GM18861 (cell line): Measurements from ENCODE around the gene CYP26C1.

ENCODE experiments used
- ATAC-seq: cut with Tn5 transposase; IDR thresholded peaks from one replicate; pipeline ENCODE4 v1.9.1; 2021; ENCODE audit not compliant: unreplicated experiment

CYP26C1 gene

DNA sequence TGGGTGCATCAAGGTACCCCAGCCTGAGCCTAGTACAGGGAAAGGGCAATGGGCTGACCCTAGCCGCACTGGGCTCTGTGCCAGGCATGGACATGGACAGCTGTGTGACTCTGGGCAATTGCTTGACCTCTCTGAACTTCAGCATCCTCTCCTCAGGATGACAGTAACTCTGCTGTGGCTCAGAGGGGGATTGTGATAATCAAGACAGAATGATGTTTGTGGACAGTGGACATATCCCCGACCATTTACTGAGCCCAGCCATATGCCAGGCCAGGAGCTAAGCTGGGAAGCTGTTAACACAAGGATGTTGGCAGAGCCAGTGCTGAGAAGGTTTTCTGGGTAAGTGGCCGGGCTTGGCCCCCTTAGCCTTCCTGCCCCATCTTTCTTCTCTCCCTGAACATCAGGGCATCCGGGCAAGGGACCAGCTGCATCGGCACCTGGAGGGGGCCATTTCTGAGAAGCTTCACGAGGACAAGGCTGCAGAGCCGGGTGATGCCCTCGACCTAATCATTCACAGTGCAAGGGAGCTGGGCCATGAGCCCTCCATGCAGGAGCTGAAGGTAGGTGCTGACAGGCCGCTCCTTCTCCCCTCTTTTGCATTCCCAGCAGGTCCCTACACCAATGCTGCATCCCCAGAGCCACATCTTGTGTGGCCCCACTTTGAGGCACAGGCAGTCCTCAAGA, 3.5 kb downstream of the CYP26C1 start:
- ATAC-seq = no peak

DNA sequence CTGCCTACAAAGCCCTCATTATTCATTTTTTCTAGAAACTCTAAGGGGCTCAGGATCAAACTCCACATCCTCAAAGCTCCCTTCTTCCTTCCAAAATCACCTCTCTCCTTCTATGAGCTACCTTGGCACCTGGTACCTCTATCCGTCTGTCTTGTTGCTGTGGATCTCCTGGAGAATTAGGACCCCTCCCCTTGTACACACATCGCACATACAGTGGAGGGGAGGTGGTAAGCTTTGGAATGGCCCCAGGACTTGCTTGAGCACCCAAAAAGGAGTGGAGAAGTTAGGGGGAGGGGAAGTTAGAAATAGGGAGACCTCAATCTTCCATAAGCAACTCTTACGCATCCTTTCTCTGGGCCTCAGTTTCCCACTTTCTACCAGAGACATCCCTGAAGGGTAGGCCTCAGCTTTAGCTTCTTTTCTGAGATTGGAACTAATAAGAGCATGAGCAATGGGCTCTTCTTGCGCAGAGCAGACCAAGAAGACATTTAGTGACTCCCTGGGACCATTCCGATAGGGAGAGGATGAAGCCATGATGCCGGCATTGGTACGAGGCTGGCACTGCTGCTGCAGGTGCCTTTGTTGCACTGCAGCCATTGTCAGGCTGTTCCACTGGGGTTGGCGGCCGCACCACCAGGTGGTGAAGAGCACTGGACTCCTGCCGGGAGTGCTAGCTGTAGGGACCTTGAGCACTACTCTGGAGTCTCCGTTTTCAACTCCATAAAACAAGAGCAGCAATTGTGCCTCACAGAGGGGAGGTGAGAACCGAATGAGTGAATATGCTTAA, 4.5 kb downstream of the CYP26C1 start:
- no peak for ATAC-seq

DNA sequence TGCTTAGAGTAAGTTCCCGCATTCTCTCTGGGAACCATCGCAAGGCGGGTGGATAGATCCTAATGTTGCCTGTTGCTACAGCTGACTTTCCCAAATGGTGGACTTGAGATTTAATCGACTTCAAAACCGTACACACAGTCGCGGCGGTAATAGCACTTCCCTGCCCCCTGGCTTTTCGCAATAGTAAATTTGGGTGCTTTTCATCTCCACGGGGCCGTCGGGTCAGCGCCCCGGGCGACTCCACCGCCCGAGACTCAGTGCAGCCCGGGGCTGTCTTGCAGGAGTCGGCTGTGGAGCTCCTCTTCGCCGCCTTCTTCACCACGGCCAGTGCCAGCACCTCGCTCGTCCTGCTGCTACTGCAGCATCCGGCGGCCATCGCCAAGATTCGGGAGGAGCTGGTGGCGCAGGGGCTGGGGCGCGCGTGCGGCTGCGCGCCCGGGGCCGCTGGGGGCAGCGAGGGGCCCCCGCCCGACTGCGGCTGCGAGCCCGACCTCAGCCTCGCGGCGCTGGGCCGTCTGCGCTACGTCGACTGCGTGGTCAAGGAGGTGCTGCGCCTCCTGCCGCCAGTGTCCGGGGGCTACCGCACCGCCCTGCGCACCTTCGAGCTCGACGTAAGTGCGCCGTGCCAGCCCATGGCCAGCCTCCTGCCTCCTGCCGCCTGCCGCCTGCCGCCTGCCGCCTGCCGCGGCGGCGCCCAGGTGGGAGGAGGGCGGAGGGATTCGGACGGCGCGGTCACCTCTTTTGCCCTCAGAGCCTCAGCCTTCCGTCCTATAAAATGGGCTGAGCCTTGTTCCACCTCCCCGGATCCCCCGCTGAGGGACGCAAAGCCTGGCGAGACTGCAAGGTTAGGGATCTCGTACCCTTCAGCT, 5.3 kb downstream of the CYP26C1 start:
- no peak for ATAC-seq

DNA sequence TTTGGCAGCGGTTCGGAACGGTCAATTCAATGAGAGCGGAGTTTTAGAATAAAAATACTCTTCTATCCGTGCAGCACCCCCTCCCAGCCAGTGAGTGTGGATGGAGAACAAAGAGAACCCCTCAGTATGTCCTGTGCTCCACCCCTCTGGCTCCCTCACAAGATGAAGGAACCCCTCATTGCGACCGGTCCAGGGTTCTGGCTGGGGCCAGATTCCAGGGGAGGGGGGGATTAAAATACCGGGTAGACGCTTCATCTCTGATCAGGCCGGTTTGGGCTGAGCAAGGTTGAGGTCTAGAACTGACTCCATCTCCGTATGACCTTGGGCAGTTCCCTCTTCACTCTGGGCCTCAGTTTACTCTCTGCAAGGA, 5.9 kb downstream of the CYP26C1 start:
- ATAC-seq = no peak

DNA sequence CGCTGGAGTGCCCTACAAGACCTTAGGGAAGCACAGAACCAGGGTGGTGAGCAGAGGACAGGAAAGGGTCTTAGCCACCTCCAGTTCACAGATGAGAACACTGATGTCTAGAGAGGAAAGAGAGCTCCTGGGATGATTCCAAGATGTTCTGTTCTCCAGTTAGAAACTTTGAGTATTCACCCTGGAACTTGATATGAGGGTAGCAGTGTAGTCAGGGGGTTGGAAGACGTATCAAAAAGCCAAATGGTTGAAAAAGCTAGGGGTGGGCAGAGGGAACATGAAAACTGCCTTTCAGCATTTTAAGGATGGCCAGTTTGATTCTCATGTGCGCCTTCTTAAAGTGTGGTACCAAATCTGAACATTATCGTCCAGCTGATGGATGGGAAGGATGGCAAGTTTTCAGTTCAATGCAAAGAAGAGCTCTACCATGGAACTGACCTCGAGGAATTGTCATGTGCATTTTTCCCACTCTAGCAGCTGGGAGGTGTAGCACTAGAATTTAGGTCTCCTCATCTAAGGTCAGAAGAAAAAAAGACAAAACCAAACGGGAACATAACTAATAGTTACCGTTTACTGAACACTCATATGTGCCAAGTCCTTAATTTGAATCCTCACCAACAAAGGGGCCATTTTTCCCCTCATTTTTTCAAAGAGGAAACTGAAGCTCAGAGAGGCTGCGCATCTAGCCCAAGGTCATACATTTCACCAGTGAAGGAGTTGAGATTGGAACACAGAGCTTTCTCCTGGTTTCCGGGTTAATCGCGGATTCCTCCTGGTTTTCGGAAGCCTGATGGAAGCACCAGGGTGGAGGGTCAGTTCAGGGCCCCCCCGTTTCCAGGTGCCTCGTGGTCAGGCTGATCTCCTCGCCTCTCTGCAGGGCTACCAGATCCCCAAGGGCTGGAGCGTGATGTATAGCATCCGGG, 7.1 kb downstream of the CYP26C1 start:
- no peak for ATAC-seq

DNA sequence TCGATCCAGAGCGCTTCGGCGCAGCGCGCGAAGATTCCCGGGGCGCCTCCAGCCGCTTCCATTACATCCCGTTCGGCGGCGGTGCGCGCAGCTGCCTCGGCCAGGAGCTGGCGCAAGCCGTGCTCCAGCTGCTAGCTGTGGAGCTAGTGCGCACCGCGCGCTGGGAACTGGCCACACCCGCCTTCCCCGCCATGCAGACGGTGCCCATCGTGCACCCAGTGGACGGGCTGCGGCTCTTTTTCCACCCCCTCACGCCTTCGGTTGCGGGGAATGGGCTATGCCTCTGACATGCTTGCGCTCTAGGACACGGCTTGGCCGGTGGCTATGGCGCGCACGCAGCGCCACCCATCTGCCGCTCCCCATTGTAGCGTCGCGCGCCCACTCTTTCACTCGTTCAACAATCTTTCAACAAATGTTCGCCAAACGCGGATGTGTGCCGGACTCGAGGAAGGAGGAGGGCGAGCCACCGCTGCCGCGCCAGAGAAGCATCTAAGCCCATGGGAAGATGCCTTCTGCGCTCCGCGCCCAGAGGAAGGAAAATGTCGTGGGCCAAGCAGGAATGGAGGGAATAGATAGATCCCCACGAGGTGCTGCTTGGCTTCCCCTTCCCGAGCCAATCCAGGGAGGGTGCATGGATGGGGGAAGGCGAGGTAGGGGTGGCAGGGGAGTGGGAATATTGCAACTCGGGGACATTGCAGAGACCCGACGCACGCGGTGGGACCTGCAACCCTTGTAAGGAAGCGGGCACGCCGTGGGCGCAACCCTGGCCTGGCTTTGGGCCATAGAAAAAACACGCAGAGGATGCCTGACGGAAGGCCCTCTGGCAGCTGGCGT, 8.0 kb downstream of the CYP26C1 start:
- no peak for ATAC-seq

DNA sequence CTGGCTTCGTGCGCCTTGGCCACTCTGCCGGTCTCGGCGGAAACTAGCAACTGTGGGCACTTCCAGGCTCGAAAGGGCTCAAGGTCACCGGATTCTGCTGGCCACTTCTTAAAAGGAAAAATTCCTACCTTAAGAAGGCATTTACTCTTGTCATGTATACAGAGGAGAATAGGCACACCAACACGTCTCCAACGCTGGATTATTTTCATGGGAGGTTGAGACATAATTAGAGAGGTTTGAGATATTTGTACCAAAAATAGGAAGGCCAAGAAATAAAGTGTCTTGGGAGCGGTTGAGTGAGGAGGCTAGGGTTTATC, 8.6 kb downstream of the CYP26C1 start:
- no peak for ATAC-seq

DNA sequence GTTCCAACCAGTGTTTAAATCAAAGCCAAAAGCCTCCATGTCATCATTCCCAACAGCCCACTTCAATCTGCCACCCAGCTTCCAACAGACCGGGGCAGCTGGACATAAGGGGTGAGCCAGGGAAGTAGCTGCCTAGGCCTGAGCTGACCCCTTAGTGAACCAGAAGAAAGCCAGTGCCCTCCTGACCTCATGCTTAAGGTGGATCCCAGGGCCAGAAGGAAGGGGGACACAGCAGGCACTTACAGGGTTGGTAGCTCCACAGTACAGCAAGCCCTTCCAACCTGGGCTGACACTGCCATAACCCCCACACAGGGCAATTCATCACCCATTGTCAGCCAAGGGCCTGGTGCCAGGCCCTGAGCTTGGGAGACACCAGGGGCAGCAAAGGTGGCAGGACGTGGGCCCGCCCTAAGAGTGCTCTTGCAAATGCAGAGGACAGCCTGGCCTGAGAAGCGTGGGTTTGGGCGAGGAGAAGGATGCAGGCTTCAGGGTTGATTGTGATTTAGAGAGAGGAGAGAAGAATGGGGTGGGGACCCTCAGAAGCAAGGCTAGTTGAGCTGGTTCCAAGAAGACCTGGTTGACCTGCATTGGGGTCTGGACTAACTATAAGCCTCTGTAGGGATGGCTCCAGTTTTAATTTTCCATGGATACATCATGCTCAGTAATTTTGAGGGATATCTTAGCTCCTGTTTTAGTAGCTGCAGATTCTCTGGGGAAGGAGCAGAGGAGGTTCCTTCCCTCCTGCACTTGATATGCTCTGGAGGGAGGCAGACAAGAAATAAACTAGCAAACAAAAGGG, 10.0 kb downstream of the CYP26C1 start:
- no peak for ATAC-seq

DNA sequence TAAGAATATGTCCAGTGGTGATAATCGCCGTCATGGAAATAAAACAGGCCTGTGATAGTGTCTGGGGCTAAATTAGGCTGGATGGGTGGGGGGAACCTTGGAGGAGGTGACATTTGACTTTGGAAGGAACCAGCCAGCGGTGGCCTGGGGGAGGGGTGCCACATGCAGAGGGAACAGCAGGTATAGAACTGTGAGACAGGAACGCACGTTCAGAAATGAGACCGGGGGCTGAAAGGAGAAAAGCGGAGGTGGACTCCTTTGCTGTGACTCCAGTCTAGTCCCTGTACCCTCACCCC, 10.5 kb downstream of the CYP26C1 start:
- no peak for ATAC-seq

DNA sequence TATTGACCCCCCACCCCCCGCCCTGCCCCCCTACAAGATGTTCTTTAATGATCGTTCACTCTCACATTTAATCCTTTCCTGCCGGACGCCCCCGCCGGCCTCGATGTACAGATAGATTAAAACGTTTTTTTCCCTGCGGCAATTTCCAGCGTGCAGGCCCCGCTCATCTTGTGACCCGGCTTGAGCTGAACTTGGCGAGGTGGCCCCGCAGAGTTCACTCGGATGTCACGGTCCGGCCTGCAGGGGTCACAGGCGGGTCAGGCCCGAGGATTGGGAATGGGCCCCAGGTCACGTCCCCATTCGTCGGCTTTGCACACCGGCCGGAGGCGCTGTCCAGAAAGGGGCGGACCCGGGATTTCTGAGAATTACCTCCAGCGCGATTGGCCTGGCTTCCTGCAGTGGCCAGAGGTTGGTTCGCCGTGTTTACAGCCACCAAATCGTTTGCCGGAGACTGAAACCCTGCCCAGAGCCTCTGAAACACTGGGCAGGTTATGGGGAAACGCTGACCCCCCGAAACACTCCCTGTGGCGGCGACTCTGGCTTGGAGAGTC, 11.2 kb downstream of the CYP26C1 start:
- no peak for ATAC-seq

DNA sequence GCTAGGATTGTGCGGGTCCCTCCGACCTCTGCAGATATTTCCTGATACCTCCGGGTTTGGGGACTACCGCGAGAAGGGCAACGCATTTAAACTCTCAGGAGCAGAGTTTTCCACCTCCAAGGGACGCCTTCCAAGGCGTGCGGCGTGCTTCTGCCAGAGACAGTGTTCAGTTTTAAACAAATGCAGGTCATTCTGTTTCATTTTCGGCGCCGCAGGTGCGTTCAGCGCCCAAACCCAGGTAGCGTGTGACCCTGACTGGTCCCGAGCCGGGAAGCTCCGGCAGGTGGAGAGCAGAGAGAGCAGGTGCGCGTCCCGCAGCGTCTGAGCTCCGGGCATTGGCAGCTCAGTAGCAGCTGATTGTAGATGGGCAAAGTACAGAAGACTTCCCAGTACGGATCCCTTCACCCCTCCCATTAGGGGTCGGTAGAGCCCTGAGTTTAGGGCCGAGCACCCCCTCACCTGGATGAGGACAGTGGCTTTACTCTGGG, 11.7 kb downstream of the CYP26C1 start:
- no peak for ATAC-seq

DNA sequence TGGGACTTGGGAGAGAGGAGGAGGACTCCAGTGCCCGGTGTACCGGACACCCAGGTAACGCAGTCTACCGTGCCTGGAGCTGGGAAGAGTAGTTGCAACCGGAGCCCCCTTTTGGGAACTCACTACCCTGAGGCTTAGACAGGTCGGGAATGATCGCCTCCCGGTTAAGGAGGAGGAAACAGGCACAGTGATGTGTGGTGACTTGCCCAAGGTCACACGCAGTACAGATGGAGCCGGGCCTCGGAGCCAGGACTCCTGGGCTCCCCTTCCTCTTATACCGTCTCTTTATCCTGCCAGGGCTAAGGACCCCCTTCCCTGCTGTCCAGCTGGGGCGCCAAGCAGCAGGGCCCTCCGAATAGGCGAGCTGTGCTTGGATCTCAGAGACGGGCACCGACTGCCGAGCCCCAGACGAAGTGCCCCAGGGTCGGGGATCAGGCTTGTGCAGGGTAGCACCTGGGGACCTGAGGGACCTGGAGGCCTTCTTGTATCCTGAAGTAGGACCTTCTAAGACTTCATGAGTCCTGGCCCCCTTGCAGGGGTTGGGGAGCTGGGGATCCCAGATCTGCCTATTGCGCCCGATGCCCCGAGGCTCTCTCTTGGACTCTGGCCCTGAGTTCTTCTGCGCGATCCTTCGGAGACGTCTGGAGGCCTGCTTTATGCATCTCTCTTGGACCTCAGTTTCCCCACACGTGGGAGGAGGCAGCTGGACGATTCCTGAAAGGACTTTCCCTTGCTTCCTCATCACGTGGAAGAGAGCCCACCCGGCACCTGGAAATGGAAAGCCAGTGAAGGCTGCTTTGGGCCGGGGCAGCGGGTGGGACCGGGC, 12.3 kb downstream of the CYP26C1 start:
- no peak for ATAC-seq

DNA sequence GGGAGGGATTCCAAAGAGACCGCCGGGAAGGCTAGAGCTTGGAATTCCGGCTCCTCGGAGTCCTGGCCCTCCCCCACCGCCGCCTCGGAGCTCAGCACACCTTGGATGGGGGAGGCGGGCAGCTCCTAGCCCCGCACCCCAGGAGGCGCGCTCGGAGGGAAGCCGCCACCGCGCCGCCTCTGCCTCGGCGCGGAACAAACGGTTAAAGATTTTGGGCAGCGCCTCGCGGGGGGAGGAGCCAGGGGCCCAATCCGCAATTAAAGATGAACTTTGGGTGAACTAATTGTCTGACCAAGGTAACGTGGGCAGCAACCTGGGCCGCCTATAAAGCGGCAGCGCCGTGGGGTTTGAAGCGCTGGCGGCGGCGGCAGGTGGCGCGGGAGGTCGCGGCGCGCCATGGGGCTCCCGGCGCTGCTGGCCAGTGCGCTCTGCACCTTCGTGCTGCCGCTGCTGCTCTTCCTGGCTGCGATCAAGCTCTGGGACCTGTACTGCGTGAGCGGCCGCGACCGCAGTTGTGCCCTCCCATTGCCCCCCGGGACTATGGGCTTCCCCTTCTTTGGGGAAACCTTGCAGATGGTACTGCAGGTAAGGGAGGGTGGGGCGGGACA, 13.0 kb downstream of the CYP26C1 start, which contains the start of gene CYP26A1:
Gene CYP26A1 (plus strand): TSS at position 355 of the 608 bp plus-strand sequence. CDS start 42 bp downstream, at position 397.
- no peak for ATAC-seq

DNA sequence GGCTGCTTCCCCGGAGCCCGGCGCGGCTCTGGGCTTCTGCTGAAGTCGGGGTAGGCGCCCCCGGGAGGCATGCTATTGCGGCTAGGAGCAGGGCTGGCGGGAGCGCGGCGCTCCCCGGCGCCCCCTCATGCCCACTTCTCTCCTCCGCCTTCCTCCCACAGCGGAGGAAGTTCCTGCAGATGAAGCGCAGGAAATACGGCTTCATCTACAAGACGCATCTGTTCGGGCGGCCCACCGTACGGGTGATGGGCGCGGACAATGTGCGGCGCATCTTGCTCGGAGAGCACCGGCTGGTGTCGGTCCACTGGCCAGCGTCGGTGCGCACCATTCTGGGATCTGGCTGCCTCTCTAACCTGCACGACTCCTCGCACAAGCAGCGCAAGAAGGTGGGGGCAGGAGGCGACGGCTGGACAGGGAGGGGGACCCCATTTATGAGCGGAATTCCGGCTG, 13.6 kb downstream of the CYP26C1 start:
- ATAC-seq = no peak

DNA sequence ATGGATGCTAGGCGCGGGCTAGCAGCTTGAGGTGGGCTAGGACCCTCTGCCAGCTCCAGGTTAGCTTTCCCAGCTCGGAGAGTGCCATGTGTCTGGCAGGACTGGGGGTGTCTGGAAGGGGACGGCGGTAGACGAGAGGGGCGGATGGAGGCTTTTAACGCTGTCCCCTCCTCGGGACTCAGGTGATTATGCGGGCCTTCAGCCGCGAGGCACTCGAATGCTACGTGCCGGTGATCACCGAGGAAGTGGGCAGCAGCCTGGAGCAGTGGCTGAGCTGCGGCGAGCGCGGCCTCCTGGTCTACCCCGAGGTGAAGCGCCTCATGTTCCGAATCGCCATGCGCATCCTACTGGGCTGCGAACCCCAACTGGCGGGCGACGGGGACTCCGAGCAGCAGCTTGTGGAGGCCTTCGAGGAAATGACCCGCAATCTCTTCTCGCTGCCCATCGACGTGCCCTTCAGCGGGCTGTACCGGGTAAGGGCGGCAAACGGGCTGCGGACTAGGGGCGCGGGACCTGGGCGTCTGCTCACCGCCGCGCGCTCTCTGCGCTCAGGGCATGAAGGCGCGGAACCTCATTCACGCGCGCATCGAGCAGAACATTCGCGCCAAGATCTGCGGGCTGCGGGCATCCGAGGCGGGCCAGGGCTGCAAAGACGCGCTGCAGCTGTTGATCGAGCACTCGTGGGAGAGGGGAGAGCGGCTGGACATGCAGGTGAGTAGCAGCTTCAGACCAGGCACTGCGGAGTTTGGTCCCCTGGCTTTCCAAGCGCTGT, 14.2 kb downstream of the CYP26C1 start:
- no peak for ATAC-seq

DNA sequence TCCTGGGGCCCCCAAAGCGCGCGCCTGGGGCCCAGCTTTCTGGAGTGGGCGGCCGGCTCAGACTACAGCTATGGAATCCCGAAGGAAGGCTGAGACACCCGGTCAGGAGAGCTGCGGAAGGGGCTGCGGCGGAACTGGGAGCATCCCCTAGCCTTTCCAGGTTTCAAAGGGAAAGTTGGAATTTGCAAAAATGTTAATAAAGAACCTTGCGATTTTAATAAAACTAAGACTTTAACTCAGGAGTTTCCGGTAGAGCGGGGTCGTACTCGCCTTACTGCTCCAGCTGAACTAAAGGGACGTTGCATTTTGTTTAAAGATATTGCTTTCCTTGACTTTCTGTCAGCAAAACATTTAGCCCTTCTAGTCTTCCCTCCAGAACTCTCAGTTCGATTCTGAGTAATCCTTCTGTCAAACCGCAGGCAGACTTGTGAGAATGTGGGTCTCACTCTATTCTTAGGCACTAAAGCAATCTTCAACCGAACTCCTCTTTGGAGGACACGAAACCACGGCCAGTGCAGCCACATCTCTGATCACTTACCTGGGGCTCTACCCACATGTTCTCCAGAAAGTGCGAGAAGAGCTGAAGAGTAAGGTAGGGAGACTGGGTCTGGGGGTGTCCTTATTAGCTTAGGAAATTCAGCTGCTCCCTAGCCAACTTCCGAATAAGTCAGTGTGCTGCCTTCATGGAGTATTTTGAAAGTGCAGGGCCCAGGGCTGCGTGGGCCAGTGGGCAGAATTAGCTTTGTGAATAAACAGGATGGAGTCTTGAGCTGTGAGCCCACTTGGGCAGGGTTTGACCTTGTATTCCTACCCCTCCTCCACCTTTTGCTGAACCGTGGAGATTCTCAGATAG, 15.0 kb downstream of the CYP26C1 start:
- ATAC-seq = no peak
